ENCODE results near the gene KIAA1755.

The KIAA1755 gene

DNA sequence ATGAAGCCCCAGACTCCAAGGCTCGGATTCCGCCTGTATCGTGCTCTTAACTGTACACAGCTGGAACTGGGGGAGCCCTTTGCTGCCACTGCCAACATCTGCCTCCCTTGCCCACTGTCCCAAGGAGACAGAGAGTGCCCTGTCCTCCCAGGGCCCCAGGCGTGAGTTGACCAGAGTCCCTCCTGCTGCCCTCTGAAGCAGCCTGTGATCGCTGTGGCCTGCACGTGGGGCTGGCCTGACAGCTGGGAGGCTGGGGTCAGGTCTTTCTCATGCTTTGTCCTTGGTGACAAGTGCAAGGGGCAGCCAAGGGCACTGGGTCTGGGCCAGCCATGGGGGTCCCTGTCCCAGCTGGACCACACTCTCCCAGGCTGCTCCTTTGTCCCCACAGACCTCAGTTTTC, 44.3 kb downstream of the KIAA1755 start:
- no peak for DNase-seq

DNA sequence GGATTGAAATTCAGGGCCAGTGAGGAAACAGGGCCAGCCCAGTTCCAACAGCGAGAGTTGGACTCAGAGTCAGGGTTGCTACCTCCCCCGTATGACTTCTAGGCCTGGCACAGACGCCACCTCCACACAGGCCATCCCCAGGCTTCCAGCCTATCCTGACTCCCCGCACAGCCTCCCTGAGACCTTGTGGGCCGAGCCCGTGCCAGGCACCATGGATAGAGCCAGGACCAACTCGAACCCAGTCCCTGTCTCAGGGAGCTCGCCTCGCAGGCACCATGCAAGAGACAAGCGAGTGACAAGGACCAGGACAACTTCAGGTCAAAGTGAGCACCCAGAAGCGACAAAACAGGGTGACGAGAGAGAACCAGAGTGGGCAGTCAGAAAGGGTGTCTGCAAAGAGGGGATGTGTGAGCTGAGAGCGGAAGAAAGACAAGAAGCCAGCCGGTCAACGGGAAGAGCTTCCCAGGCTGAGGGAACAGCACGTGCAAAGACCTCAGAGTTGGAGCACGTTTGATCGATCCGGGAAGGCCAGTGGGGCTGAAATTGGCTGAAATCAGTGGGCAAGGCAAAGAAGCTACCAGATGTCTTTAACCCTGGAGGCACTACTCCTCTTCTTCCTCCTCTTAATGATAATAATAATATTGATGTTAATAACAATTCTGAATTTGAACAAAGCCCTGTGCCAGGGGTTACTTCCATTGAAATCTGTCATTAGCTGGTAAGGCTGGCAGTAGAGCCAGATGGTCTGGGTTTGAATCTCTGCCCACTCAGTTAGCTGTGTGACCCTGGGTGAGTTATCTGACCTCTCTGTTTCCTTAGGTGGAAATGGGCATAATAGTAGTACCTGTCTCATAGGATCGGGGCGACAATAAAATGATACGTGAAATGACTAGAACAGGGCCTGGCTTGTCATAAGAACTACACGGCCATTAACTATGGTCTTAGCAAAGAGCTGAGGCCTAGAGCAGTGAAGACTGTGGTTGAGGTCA, 45.0 kb downstream of the KIAA1755 start:
- no peak for DNase-seq

DNA sequence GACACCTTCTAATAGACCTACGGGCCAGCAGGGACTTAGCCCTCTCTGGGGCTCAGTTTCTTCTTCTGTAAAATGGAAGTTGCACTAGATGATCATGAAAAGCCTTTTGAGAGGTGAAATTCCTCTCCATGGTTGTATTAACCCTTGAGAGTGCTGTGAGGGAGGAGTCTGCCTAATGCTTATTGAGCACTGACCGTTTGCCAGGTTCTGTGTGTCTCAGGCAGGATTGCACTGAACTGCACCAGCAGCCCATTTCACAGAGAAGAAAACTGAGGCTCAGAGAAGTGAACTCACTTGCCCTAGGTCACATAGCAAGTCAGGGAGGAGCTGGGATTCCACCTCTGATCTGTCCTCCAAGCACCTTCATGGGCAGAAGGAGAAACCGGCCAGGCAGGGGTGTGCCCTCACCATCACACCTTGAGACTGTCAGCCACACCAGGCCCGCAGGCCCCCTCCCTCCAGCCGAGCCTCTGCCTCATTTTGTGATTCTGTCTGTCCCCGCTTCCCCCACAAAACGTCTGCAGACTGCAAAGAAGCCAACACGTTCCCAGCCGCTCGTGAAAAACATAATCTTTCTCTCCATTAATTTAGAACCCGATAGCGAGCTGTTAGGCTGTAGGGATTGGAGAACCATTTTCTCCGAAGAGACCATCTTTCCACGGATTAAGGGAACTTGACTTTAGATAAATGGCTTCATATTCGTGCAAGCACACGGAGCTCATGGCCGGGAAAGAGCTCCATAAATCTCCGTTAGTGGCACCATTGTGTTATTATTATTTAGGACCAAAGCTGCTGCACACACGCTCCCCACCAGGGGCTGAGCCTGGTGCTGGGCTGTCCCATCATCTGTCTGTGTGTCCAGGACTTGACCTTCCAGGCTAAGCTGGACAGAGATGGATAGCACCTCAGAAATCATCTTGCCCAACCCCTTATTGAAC, 46.0 kb downstream of the KIAA1755 start:
- no peak for DNase-seq

DNA sequence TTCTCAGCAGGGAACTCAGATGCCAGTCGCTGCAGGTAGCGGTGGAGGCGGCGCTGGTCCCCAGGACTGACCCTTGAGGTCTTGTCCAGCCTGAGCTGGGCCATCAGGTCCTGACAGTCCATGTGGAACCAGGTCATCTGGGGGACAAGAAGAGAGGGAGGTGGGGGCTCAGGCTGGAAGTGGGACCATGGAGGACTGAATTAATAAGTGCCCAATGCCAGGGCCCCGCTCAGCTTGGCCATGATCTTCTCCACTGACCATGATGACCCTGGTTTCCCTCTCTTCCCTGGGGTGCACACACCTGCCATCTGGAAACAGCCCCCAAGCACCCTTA, 47.0 kb downstream of the KIAA1755 start:
- DNase-seq: no peak

DNA sequence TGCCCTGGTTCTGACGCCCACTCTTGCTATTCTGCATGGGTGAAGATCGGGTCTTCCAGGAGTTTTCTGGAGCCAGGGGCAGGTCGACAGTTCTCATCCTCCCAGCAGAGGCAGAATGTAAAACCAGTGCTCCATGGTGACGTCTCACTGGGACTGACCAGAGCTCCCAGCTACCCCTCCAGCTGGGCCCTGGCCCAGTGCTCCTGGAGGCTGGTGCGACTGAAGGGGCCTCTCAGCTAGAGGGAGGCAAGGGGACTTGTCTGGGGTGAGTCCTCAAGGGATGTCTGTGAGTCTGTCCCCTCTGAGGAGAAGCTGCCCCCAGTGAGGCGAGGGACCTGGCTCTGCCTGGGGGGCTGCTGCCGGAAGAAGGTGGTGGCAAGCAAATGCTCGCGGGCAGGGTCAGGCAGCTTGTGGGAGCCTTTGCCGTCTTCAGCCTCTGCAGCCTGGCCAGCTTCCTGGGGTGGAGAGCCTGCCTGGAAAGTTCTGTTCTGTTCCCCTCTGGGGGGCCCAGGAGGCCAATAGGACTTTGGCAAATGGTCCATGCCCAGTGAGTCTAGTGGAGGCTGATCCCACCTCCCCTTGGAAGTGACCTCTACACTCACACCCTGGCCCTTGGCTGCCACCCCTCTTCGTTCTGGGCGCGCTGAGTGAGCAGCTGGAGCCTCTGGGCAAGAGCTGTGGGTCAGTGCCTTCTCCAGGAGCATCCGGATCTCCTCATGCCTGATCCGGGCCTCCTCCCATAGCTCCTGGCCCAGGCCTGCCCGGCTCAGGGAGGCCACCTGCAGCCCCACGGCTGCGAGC, 47.5 kb downstream of the KIAA1755 start:
- no peak for DNase-seq

DNA sequence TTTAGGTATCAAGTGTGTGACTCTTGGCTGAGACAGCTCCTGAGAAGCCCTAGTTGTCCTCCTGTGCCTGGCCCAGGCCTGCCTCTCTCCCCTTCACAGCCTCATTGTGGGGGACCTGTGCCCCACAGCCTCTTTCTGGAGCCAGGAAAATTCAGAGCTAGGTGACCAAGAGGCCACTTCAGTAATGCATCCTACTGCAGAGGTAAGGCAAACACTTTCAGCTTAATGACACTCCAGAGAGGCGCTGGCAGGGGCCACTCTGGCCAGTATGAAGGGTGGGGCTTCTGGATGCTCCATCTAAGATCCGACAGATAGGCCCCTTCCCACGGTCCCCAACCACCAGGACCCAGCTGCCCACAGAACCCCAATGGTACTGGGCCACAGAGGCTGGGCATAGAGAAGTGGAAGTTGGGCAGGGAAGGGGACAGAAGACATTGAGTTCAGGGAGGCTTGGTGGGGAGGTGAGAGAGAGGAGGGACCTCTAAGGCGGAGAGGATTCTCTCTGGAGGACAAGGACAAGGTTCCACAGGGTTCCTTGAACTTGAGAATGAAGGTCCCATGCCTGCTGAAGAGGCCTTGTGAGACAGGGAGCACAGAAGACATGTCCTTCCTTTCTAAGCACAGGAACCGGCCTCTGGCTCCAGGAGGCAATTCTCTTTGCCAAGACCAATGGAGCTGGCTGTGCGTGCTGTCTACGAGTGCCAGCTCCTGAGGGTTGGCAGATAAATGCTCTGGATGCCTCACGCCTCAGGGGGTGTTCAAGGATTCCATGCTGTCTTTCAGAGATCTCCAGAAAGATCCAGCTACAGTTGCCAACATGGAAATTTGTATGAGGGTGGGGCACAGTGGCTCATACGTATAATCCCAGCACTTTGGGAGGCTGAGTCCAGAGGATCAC, 49.1 kb downstream of the KIAA1755 start:
- no peak for DNase-seq

DNA sequence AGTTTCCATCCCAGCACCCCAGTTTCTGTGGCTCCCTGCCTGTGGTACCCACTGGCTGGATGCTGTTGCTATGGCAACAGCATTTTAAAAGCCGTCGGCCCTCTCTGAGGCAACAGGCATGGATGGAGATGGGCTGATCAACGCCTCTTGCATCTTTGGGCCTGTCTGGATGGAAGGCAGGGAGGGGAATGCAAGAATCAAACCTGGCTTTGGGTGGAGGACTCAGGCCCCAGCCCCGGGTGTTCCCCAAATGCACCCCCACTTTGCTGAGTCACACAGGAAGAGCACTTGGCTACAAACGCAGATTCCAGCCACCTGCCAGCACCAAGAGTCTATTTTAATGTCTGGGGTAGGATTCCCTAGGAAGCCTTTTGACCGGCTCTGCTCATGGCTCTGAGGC, 49.8 kb downstream of the KIAA1755 start:
- DNase-seq: no peak

DNA sequence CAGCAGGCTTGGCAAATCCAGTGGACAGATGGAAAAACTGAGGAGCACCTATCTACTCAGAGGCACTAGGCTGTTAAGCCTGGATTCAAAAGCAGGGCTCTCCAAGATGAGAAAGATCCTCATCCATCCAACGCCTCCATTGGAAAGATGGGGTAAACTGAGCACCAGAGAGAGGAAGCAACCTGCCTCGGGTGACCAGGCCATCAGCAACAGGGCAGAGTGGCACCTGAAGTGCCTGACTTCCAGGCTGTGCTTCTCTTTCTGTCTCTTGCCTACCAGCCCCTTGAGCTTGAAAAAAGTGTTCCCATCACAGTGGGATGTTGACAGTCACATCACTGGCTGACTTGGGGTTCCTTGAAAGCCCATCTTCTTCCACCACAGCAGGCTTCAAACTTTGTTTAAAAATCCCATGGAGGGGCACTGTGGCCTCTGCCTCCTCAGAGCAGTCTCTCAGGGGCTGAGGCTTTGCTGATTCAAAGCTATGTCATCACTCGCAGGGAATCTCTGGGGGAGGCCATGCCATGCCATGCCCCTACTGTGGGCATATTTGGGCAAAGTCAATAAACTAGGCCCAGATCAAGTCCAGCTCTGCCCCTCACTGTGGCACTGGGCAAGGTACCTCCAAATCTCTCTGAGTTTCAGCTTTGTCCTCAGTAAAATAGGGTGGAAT, 50.7 kb downstream of the KIAA1755 start:
- DNase-seq: no peak

DNA sequence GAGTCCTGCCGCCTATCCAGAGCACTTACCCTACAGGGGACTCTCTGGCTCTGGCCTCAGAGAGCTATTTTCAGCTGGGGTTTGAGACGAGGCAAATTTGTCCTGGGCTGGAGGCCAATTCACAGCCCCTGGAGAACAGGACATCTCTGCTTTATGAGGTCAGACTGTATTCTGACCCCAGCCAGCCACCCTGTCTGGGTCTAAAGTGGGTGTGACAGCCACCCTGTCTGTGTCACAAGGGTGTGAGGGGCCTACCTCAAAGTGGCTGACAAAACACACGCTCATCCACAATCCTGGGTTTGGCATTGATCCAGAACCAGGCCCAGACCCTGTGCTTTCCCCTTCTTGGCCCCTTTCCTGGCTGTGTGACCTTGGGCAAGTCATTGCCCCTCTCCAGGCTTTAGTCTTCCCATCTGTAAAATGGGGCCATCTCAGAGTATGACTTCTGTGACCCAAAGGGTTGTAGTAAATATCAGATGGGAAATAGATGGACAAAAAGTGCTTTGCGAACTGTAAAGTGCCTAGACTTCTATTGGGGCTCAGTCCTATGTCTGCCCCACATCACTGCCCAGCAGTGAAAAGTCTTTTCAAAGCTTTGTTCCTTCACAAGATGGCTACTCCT, 51.4 kb downstream of the KIAA1755 start:
- DNase-seq: no peak

DNA sequence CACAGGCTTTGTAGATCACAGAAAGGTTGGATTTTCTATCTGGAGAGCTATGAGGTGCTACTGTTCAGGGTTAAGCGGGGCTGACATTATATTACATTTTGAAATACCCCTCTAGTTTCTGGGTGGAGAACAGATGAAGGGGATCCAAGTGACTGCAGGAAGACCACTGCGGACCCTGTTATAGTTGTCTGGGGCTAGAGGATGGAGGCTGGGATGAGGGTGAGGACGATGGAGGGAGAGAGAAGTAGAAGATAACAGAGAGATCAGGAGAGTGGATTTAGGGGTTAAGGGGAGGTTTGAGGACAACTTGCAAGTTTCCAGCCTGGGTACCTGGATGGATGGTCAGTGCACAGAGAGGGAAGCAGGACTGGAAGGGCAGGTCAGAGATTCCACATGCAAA, 52.0 kb downstream of the KIAA1755 start:
- no peak for DNase-seq

DNA sequence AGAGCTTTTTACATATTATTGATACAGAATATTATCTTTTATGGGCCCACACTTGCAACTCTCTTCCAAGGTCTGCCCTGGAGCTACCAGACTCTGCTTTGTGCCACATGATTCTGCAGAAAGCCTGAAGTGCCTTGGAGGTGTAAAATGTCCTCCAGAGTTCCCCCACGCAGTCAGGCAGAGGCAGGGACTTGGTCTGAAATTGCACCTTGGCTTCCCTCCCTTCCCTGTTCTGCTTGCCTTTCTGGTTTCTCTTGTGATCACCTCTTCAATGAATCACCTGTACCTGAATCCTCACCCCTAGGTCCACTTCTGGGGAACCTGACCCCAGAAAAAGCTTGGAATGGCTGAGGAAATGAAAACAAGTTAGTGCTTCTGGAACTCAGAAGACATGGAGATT, 52.4 kb downstream of the KIAA1755 start:
- DNase-seq: no peak

DNA sequence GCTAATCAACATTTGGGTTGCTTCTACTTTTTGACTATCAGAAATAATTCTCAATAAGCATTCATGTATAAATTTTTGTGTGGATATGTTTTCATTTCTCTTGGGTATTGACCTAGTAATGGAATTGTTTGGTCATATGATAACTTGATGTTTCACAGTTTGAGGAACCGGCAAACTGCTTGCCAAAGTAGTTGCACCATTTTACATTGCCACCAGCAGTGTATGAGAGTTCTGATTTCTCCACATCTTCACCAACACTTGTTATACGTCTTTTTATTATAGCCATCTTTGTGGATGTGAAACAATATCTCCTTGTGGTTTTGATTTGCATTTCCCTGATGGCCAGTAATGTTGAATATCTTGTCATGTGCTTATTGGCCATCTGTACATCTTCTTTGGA, 52.9 kb downstream of the KIAA1755 start:
- no peak for DNase-seq

DNA sequence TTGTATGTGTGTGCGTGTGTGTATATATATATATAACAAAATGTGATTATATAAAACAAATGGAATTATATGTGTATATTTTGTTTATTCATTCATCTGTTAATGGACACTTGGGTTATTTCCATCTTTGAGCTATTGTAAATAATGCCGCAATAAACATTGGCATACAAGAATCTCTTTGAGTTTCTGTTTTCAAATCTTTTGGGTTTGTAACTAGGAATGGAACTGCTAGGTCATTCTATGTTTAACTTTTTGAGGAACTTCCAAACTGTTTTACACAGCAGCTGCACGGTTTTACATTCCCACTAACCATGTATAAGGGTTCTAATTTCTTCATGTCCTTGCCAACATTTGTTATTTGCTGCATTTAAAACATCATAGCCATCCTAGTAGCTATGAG, 55.5 kb downstream of the KIAA1755 start:
- no peak for DNase-seq

DNA sequence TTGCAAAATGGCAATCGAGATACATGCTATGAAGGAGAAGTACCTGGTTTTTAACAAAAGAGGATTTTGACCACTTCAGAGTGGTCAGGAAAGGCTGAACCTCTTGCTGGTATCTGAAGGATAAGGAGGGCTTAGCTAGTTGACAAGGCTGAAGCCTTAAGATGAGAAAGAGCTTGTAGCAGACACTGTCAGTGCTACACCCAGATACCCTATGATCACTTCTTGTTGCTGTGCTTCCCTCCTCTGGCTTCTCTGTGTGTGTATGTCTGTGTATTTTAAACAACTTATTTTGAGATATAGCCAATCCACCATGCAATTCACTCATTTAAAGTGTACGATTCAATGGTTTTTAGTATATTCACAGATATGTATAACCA, 56.6 kb downstream of the KIAA1755 start:
- no peak for DNase-seq

DNA sequence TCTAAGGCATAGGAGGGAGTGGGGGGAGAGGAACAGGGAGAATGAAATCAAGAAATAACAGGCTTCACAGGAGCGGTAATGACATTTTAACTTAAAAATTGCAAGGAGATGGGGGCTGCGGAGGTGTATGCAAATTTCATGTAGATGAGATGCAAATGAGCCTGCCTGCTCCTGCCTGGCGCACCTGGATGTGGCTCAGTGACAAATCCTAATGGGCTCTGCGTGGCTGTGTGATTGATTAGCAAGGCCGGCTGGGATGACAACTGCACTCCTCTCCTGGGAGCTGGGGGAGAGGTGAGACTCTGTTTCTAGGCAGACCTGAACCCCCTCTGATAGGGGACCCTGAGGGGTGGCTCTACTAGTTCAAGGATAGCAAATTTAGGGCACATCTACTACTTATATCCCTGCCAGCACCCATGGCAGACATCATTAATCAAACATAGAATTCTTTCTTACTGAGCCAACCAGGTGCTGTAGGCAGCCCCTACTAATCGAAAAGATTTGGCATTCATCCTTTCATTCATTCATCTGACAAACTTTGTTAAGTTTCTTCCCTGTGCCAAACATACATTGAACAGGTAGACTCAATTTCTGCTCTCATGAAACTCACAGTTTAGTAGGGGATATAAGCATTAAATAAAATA, 57.1 kb downstream of the KIAA1755 start:
- no peak for DNase-seq

DNA sequence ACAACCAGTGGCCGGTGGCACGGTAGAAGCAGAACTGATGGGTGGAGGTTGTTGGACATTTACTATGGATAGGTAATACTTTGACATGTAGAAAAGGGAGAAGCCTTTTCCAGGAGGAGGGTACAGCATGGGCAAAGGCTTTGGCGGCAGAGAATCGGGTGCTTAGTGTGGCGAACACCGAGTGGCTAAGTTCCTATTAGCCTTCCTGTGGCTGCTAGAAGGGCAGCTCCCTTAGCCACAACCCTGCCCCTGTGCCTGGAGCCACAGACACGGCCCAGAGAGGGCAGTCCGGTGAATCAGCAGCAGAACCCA, 57.6 kb downstream of the KIAA1755 start:
- no peak for DNase-seq

DNA sequence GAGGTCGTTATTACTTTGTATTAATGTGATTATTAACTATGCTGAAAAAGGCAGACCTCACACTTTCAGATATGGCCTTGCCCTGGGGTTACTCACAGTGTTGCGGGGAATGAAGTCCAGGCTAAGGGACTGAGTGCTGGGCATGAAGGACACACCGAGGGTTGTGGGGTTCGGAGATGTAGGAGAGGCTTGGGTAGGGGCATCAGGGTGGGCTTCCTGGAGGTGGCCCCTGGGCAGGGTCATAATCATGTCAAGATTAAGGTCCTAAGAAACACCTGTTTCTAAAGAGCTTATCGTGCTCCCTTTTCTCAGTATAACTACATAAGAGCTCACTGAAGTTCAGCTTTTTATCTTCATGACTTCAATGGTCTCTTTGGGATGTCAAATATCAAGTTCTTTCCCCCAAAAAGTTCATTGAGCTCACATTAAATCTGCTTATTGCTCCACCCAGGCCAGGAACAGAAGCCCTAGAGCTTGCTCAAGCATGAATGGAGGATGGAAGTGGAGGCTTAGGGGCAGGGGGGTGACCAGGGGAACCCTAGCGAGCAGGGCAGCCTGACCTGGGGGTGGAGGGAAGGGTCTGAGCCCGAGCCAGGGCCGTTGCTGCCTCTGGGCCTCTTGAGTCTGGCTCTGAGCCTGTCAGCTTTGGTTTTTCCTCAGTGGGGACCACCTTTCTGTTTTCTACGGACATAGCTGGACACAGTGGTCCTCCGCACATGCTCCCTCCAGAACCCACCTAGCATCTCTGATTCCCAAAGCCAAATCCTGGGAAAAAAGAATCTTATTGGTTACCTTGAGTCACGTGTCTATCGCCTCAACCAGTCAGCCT, 58.2 kb downstream of the KIAA1755 start:
- DNase-seq: no peak

DNA sequence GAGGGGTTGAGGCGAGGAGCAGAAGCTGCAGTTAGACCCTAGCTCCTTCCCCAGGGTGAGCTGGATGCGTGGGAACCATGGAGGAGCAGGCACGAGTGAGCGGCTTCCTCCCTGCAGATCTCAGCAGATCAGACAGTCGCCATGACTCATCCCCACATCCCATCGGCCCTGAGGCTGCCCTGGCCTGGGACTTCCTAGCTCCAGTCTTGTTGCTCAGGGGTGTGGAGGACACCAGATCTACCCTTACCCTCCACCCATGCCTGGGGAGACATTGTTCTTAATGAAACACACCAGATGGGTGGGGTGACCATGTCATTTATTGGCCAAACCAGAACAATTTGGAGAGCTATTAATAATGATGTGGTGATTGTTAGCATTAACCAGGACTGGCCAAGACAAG, 59.2 kb downstream of the KIAA1755 start:
- no peak for DNase-seq

DNA sequence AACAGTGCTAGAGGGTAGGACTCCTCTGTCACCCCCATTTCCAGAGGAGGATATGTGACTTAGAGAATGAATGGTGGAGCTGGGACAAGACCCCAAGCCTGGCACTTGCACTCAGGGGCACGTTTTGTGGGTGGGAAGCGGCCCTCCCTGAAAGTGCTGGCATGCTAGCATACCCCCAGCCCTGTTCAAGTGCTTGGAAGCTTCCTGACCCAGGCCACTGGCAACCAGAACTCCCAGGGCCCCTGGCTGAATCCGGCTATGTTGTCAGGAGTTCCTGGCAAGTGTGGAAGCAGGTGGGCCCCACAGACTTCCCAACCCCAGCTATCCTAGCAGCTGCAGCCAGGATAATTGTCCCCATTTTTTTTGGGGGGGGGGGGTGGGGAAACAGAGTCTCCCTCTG, 59.9 kb downstream of the KIAA1755 start:
- no peak for DNase-seq

Data from COR-L47 (cell line).